ENCODE measurements around the gene USP13.

The USP13 gene

GRCh38 chr3:179832333-179832854 lies 179.6 kb downstream of the USP13 start:
- no peak for TF ChIP-seq POLR2A (IDR thresholded peaks at IDR 0.05; ENCODE audit: low read depth, low read length)
- no peak for DNase-seq (ENCODE audit: insufficient read length, low spot score)
- no peak for FAIRE-seq

- DNase-seq (ENCODE audit: insufficient read length, low spot score) (no peak), FAIRE-seq (peak; percentile 15)
- no peak for TF ChIP-seq POLR2A (IDR thresholded peaks at IDR 0.05; ENCODE audit: low read depth, low read length)
Measured at GRCh38 chr3:179833294-179833693, 180.5 kb downstream of the USP13 start.

- DNase-seq (ENCODE audit: insufficient read length, low spot score), result no peak
- no peak for TF ChIP-seq POLR2A (IDR thresholded peaks at IDR 0.05; ENCODE audit: low read depth, low read length)
- peak; percentile 77 for FAIRE-seq
Measured at GRCh38 chr3:179837374-179837773, 184.5 kb downstream of the USP13 start.
